Measurements from ENCODE around the gene IRF4. TPM values are rescaled to one million over a fixed set of nuclear protein-coding genes. Genes with fewer than 3 reads are reported as not detected.

Gene IRF4
- total and polyA plus RNA-seq, 10 donors, result 8.7 to 91.3 (median 46.3) TPM

- Histone ChIP-seq H3K4me1 (peaks cover 0 to 30% (median 23%) of the 10 kb centered on the region in 6 donors), H3K36me3 (peaks cover 0 to 50% (median 21%) of the 10 kb centered on the region in 6 donors), H3K27me3 (replicated peaks in 1 of 7) (no peaks in the 10 kb centered on the region), H3K4me3 (no peak overlapping the region), H3K27ac (no peak overlapping the region), H3K9me3 (no peaks in the 10 kb centered on the region)
- TF ChIP-seq CTCF (IDR thresholded peaks at IDR 0.05 in 8 of 11, conservative IDR thresholded peaks at IDR 0.05 in 3 of 11) (no peak), POLR2A (IDR thresholded peaks at IDR 0.05) (no peak), POLR2AphosphoS5 (IDR thresholded peaks at IDR 0.05) (no peak)
- DNase-seq, result no peak
- 80 to 84% (median 81%) methylated on average over 11 of the region's 11 CpGs for WGBS, 5 donors
- intact Hi-C loops (cut with DNase I; ENCODE audit: low total_unique reads), result no loop called here
These were observed 38.6 kb upstream of the IRF4 start for GRCh38 chr6:352896-353470.

- Histone ChIP-seq H3K27me3 (replicated peaks in 1 of 7) (no peaks in the 10 kb centered on the region), H3K36me3 (peaks cover 0 to 41% (median 12%) of the 10 kb centered on the region in 6 donors), H3K27ac (no peak overlapping the region), H3K4me1 (peaks cover 0 to 38% (median 30%) of the 10 kb centered on the region in 6 donors), H3K4me3 (no peak overlapping the region), H3K9me3 (no peaks in the 10 kb centered on the region)
- TF ChIP-seq POLR2AphosphoS5 (IDR thresholded peaks at IDR 0.05) (peak in 1 of 3 donors; percentile 36), POLR2A (IDR thresholded peaks at IDR 0.05) (no peak)
- DNase-seq, result peak; percentile 75
- 86 to 91% (median 88%) methylated on average over 18 of the region's 18 CpGs for WGBS, 5 donors
- intact Hi-C loops (cut with DNase I; ENCODE audit: low total_unique reads), result no loop called here
These were observed 37.6 kb upstream of the IRF4 start for GRCh38 chr6:353642-354614.

GRCh38 chr6:354631-355280 is 36.8 kb upstream of the IRF4 start:
- 88 to 93% (median 92%) methylated on average over 15 of the region's 15 CpGs for WGBS, 5 donors
- Histone ChIP-seq H3K9me3 (no peaks in the 10 kb centered on the region), H3K4me3 (no peak overlapping the region), H3K27ac (no peak overlapping the region), H3K4me1 (peaks cover 0 to 43% (median 32%) of the 10 kb centered on the region in 6 donors), H3K27me3 (replicated peaks in 1 of 7) (no peaks in the 10 kb centered on the region), H3K36me3 (peaks cover 0 to 33% (median 4%) of the 10 kb centered on the region in 6 donors)
- intact Hi-C loops (cut with DNase I; ENCODE audit: low total_unique reads), result no loop called here
- peak; percentile 76 for DNase-seq
- no peak for TF ChIP-seq POLR2A (IDR thresholded peaks at IDR 0.05)
- peak in 1 of 3 donors; percentile 20 for TF ChIP-seq POLR2AphosphoS5 (IDR thresholded peaks at IDR 0.05)
- TF ChIP-seq CTCF (IDR thresholded peaks at IDR 0.05 in 8 of 11, conservative IDR thresholded peaks at IDR 0.05 in 3 of 11), result no peak

- Histone ChIP-seq H3K9me3 (no peaks in the 10 kb centered on the region), H3K36me3 (peaks cover 0 to 25% (median 0%) of the 10 kb centered on the region in 6 donors), H3K27me3 (replicated peaks in 1 of 7) (no peaks in the 10 kb centered on the region), H3K4me1 (peaks cover 0 to 43% (median 32%) of the 10 kb centered on the region in 6 donors), H3K27ac (peak overlapping the region in 2 of 8 donors; percentile 6 to 64), H3K4me3 (no peak overlapping the region)
- TF ChIP-seq CTCF (IDR thresholded peaks at IDR 0.05 in 8 of 11, conservative IDR thresholded peaks at IDR 0.05 in 3 of 11) (no peak), POLR2A (IDR thresholded peaks at IDR 0.05) (no peak), POLR2AphosphoS5 (IDR thresholded peaks at IDR 0.05) (no peak)
- intact Hi-C loops (cut with DNase I; ENCODE audit: low total_unique reads), result no loop called here
- DNase-seq, result no peak
- 73 to 81% (median 77%) methylated on average over 9 of the region's 9 CpGs for WGBS, 5 donors
These were observed 36.0 kb upstream of the IRF4 start for GRCh38 chr6:355373-356208.
